Stimulated activated CD8-positive, alpha-beta memory T cell treated with anti-CD3 and anti-CD28 coated beads, Interleukin-12 subunit alpha, Interleukin-12 subunit beta, amount 100 ng/mL, for 24 hours (primary cell): ENCODE results near the gene OSBPL9.
"Not testable (repeated sequence)": the region's sequence is repeated elsewhere in the genome, so short reads cannot be mapped to it uniquely, and the experiment has no call there.

Source experiments
- DNase-seq: peaks from one replicate; pipeline ENCODE4 v3.0.0-alpha.2; 2020; ENCODE audit errors: extremely low read depth

The OSBPL9 gene

DNA sequence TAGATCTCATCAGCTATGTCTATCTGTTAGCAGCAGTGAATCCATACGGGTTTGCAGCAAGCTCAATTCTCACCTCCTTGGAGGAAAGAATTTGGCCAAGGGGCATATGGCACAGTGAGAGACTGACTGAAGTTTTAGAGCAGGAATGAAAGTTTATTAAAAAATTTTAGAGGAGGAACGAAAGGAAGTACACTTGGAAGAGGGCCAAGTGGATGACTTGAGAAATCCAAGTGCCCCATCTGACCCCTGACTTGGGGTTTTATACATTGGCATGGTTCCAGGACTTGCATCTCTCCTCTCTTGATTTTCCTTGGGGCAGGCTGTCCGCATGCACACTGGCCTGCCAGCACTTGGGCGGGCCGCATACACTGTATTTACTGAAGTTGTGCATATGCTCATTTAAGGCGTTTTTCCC lies 9.2 kb upstream of the OSBPL9 start:
- DNase-seq: no peak

DNA sequence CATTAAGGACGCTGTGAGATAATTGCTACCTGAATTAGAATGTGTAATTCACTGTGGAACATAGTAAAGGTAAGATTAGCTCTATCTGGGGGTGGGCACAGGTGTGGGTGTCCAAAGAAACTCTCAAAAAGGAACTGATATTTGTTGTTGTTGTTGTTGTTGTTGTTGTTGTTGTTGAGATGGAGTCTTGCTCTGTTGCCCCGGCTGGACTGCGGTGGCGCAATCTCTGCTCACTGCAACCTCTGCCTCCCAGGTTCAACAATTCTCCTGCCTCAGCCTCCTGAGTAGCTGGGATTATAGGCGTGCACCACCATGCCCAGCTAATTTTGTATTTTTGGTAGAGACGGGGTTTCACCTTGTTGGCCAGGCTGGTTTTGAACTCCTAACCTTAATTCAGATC lies 6.8 kb upstream of the OSBPL9 start:
- DNase-seq: not testable (repeated sequence)

DNA sequence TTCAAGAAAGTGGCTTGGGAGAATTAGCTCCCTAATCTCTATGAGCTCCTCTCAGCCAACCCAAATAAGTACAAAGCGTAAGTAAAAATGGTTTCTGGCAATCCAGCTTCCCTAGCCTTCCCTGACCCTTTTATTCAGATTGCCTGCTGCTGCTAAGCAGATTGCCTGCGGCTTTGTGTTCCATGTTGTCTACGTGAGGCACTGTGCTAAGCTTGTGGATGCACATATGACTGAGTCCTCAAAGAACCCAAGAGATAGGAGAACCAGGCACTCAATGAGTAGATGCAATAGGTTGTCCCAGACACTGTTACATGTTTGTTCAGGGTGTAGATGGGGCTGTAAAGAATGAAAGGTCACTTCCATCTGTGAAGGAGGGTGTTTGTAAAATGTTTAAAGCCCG lies 6.3 kb upstream of the OSBPL9 start:
- no peak for DNase-seq

DNA sequence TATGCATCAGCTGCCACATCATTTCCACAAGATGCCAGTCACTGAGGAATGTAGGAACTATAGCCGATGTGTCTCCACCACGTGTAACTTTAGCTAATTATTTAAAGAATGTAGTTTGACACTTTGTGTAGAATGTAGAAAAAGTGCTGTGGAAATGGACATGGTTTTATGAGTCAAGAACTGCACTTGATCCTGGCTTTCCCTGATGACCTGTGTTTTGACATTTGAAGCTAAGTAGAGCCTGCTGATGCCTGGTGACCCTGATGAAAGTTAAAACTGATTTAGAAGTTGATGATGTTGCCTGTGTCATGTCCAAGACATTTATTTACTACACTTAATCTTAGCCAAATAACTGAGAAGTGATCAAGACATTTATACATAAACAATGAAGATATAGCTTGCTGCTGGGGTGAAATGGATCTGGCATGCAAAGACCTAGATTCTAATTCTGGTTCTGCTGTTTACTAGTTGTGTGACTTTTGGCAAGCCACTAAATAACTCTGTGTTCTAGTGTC lies 4.4 kb upstream of the OSBPL9 start:
- DNase-seq: no peak

DNA sequence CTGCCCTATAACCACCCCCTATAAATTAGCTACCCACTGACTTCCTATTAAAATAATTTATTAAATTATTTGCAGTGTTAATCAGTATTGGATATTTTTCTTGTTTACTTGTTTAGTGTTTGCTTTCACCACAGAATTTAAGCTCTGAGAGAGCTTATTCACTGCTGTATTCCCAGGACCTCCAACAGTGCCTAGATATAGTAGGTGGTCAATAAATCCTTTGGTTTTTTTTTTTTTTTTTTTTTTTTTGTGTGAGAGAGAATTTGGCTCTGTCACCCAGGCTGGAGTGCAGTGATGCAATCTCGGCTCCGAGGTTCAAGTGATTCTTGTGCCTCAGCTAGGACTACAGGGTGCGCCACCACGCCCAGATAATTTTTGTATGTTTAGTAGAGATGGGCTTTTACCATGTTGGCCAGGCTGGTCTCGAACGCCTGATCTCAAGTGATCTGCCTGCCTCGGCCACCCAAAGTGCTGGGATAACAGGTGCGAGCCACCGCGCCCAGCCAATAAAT lies 1.1 kb upstream of the OSBPL9 start:
- no peak for DNase-seq

DNA sequence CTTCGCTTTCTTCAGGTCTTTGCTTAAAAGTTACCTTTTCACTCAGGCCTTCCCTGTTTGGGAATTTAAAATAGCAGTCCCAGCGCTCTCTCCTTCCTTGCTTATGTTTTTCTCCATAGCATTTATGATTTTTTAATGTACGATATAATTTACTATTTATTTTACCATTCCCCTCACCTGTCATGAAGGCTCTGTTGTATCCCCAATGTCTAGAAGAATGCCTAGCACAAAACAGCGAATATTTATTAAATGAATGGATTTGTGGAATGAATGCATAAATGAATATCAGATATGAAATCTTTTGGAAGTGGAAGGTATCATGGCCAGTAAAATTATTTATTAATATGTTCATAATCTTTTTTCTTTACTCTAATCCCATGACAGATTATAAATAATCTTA lies 402 bp upstream of the OSBPL9 start:
- DNase-seq: no peak

DNA sequence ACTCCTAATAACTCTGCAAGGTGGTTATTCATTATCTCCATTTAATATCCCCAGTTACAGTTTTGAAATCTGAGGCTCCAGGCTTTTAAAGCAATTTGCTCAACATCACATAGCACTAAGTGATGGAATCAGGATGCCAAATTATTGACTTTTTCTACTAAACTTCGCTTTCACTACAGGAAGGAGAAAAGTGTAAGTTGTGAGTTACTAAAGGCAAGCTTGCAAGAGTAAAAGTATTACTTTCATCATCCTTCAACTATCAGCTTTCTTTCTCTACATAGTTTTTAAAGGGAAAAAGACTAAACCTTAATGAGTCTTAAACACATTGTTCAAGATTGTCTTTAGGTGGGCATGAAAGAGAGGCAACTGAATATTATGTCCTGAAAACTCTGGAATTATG lies 1.8 kb downstream of the OSBPL9 start:
- DNase-seq: no peak

DNA sequence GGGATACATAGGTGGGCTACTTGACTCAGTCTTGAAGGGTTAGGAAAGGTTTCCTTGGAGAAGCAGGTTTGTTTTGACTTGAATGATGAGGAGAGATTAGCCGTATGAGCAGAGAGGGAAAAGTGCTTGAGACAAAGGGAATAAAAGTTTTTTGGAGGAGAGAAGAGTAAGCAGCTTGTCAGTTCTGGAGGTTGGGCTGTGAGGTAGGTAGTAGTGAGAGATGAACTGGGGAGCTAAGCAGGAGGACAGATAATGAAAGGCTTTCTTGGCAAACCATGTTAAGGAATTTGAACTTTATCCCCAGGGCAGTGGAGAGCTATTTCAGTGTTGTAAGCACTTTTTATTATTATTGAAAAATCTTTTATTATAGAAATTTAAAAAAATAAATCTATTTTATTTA lies 3.6 kb downstream of the OSBPL9 start:
- no peak for DNase-seq

DNA sequence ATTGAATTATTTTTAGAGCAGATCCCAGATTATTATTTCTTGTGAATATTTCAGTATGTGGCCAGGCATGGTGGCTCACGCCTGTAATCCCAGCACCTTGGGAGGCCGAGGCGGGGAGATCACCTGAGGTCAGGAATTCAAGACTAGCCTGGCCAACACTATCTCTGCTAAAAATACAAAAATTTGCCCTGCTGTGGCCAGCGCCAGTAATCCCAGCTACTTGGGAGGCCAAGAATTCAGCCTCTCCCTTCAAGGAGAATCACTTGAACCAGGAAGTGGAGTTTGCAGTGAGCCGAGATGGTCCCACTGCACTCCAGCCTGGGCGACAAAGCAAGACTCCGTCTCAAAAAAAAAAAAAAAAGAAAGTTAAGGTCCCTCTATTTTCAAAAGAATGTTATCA lies 4.3 kb downstream of the OSBPL9 start:
- no peak for DNase-seq

DNA sequence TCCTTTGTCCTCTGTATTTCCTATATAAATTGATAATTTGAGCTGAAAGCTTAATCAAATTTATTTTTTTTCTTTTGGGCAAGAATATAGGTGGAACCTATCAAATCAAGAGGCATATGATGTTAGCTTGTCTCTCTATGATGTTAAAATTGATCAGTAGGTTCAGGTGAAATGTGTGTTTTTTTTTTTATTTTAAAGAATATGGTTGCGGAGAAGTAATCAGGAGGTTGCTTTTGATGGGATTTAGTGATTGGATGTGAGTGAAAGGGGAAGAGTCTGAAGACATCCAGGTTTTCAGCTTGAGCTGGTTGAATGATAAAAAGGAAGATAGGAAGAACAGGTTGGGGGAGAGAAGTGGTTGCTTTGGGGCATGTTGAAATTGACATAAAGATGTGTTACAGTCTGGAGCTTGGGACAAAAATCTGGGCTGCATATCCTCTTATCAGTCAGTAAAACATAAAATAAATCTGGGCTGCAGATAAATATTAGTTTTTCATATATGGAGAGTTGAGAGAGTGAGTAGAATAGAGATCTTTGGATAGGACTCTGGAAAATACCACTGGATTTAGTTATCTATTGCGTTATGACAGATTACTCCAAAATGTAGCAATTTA lies 5.1 kb downstream of the OSBPL9 start:
- DNase-seq: no peak

DNA sequence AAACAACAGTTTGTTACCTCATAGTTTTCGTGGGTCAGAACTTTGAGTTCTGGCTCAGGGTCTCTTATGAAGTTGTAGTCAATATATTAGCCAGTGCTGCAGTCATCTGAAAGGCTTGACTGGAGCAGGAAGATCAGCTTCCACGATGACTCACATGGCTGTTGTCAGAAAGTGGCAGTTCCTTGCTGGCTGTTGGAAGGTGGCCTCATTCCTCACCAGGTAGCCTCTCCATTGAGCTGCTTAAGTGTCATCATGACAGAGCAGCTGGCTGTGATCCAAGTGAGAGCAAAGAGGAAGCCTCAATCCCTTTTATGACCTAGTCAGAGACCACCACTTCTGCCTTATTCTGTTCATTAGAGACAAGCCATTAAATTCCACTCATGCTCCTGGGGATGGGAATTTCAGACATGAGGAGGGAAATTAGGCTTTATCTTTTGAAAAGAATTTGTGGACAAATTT lies 5.6 kb downstream of the OSBPL9 start:
- no peak for DNase-seq

DNA sequence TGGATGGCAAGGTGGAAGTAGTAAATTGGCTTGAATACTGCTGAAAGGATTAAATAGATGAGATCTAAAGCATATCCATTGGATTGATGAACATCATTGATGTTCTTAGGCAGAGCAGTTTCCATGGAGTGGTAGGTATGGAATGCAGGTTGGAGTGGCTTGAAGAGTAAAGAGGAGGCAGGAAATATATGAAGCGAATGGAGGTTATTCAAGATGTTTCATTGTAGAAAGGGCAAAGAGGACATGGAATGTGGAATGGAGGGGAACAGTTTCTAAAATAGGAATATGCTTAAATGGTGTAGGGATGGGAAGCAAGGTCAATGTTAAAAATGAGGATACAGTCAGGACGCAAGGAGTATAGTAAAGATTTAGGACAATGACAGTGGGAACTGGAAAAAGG lies 6.1 kb downstream of the OSBPL9 start:
- DNase-seq: no peak

DNA sequence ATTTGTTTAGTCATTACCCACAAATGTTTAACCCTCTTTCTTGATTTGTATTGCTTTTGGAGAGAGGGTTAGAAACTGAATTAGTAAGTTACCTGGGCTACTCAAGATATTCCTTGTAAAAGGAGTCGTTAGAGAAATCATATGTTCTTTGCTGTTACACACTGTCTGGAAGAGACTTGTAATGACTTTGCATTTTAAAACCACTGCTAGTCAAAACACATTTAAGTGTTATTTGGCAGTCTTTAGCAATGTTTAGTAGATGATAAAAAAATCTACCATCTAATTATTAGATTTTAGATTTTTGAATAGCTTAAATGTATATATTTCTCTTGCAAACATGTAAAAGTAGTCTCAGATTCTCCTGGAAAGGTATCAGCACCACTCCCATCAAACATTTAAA lies 6.6 kb downstream of the OSBPL9 start:
- DNase-seq: no peak

DNA sequence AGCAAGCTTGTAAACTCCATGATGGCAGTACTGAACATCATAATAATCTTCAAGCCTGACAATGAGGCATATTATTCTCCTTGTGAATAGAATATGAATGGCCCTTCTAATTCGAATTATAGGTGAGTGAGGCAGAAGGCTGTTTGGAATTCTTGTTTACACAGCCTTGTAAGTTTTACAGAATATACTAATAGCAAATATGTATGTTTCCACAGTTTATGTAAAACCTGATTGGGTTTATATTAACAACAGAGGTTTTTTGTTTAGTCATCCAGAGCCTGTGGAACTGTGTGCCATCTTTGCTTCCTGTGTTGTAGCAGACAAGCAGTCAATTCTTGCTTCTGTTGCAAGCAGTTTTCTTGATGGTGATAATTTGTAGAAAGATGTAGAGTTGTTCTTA lies 8.0 kb downstream of the OSBPL9 start:
- no peak for DNase-seq

DNA sequence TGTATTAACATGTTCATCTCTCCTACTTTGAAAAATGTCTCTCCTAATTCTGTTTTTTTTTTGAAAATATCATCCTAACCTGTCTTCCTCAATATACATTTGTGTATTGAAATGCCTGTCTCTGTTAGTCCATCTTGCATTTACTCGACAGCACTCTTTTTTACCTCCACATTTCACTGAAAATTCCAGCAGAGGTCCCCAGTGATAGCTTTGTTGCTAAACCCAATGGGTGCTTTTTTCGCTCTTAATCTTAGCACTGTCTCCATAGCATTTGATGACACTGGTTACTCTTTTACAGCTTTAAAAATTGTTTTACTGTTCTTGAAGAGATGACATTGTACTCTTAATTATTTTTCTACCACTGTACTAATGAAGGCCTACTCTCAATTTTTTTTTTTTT lies 10.8 kb downstream of the OSBPL9 start:
- DNase-seq: no peak

DNA sequence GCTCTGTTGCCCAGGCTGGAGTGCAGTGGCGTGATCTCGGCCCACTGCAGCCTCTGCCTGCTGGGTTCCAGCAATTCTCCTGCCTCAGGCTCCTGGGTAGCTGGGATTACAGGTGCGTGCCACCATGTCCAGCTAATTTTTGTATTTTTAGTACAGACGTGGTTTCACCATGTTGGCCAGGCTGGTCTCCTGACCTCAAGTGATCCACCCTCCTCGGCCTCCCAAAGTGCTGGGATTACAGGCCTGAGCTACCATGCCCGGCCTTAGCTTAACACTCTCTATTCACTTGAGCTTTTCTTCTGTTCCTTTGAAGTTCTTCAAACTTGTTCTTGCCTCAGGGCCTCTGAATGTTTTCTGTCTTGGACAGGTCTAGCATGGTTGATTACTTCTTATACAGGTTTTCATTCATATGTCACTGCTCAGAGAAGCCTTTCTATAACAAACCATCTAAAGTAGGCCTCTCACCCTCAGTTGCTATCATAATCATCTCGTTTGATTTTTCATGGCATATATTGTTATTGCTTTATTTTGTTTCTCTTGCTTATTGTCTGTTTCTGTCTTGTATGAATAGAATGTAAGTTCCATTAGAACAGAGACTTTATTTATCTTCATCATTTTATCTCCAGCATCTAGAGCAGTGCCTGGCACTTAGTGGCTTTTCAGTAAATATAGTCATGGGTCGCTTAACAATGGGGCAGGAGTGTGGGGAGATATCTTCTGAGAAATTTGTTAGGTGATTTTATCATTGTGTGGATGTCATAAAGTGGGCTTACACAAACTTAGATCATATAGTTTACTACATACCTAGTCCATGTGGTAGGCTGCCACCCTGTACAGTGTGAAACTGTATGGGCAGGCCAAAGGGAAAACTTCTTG lies 12.1 kb downstream of the OSBPL9 start:
- no peak for DNase-seq

DNA sequence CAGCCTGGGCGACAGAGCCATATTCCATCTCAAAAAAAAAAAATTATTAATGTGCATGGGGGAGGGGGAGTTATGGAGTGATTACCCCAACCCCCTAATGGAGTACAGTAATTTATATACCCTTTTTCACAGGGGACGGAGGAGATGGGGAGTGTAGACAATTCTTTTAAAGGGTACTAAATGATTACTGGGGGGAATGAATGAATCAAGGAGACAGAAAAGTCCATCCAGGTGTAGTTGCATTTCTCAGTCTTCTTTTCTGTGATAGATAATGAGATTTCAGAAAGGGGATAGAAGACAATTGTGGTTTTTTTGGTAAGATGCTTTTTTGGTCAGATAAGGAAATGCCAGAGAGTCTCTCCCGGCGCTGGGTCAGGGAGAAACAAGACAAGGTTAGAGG lies 13.0 kb downstream of the OSBPL9 start:
- DNase-seq: no peak

DNA sequence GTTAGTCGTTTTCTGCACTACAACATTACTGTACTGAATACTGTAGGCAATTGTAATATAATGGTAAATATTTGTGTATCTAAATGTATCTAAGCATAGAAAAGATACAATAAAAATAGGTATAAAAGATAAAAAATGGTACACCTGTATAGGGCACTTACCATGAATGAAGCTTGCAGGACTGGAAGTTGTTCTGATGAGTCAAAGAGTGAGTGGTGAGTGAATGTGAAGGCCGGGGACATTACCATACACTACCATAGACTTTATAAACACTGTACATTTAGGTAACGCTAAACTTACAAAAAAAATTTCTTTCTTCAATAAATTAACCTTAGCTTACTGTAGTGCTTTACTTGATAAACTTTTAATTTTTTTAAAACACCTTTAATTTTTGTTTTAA lies 13.5 kb downstream of the OSBPL9 start:
- DNase-seq: no peak

DNA sequence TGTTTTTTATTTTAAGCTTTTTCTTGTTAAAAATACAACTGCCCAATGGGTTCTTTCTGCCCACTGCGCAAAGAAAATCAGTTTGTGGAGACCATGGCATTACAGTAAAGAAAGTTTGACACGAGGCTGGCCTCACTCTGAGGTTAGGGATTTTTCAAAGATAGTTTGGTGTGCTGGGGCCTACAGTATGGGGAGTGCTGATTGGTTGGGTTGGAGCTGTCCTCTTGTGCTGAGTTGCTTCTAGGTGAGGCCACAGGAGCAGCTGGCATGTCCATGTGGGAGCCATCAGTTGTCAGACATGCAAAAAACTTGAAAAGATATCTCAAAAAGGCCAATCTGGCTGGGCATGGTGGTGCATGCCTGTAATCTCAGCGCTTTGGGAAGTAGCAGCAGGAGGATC lies 14.0 kb downstream of the OSBPL9 start:
- no peak for DNase-seq

DNA sequence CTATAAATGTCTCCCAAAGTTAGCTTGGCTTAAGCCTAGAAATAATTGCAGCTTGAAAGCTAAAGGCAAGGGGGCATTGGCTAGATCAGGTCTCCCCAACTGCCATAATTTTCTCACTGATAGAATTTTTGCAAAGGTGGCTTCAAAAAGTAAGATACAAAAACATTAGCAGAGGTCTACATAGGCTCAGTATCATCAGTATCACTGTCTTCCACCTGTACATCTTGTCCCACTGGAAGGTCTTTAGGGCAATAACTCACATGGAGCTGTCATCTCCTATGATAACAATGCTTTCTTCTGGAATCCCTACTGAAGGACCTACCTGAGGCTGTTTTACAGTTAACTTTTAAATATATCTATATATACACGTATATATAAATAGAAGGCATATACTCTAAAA lies 14.9 kb downstream of the OSBPL9 start:
- DNase-seq: no peak

DNA sequence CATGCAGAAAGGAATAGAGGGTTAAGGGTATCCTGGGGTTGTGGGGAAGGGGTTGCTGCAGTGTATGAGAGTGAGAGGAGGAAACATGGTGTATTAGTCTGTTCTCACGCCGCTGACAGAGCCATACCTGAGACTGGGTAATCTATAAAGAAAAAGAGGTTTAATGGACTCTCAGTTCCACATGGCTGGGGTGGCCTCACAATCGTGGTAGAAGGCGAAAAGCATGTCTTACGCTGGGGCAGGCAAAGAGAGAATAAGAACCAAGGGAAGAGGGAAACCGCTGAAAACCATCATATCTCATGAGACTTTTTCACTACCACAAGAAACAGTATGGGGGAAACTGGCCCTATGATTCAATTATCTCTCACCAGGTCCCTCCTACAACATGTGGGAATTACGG lies 17.7 kb downstream of the OSBPL9 start:
- DNase-seq: no peak

DNA sequence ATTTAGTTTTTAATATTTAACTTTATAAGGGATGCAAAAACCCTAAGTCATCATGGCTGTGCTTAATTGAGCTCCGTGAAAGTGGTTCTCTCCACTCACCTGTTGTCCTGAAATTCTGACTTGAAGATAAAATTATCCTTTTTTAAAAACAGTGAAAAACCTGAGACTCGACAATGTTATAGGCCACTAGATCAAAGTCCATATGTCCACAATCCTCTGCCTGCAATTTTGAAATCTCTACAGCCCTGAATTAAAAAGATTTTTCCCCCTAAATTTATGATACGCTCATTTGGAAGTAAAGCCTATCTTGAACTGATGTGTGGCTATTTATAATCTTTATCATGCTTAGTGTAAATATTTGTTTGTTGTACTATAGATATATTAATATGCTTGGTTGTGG lies 18.7 kb downstream of the OSBPL9 start:
- DNase-seq: no peak

DNA sequence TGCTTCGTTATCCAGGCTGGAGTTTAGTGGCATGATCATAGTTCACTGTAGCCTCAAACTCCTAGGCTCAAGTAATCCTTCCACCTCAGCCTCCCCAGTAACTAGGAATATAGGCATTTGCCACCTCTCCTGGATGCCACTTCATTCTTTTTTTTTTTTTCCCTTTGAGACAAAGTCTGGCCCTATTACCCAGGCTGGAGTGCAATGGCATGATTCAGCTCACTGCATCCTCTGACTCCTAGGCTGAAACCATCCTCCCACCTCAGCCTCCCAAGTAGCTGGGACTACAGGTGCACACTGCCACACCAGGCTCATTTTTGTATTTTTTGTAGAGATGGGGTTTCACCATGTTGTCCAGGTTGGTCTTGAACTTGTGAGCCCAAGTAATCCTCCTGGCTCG lies 19.3 kb downstream of the OSBPL9 start:
- DNase-seq: no peak
